OCI-LY7 (cell line): ENCODE results near the gene TUBA1A. TPM values are rescaled to one million over a fixed set of nuclear protein-coding genes. Genes with fewer than 3 reads are reported as not detected.
A peak's percentile ranks its signal among the peaks of the same experiment; 100 is the strongest.
"Not testable (repeated sequence)": the region's sequence is repeated elsewhere in the genome, so short reads cannot be mapped to it uniquely, and the experiment has no call there.

Source experiments
- BruUV-seq: library from RNA; stranded (reverse); fragments of 400-500 nt; replicated peaks from 2 replicates; lab custom pipeline; 2021; lab: Mats Ljungman, UMichigan
- CTCF ChIA-PET: fragments of 300-600 bp; sonication (Branson Sonifier 250); formaldehyde crosslinking; loops from one replicate; lab custom pipeline; 2022; ENCODE audit warnings: antibody characterized with exemption; ENCODE audit not compliant: unreplicated experiment; lab: Charles Lee
- POLR2A ChIA-PET: fragments of 300-600 bp; sonication (Branson Sonifier 250); formaldehyde crosslinking; loops from one replicate; lab custom pipeline; 2022; ENCODE audit warnings: antibody characterized with exemption; lab: Charles Lee
- DNase-seq: peaks from one replicate; pipeline ENCODE4 v3.0.0-alpha.2; 2015; ENCODE audit warnings: low spot score
- H2AFZ ChIP-seq: fragments of 200-600 bp; sonication (generic), shearing (Covaris generic); 2 replicates; pipeline ENCODE4 v1.6.1; 2014; ENCODE audit warnings: mild to moderate bottlenecking, antibody characterized with exemption, low read length, moderate library complexity
- H3K27ac ChIP-seq: fragments of 200-600 bp; sonication (generic); 2 replicates; pipeline ENCODE4 v1.5.1; 2014; ENCODE audit warnings: mixed run types, low read depth, mild to moderate bottlenecking, moderate library complexity, low read length, inconsistent platforms; ENCODE audit not compliant: poor library complexity, severe bottlenecking
- H3K36me3 ChIP-seq: fragments of 200-600 bp; sonication (generic); 2 replicates; pipeline ENCODE4 v1.6.1; 2014; ENCODE audit warnings: mild to moderate bottlenecking, antibody characterized with exemption, low read length, moderate library complexity, mixed read lengths; ENCODE audit not compliant: insufficient read depth
- H3K4me1 ChIP-seq: fragments of 200-600 bp; sonication (generic); 2 replicates; pipeline ENCODE4 v1.5.1; 2014; ENCODE audit warnings: mild to moderate bottlenecking, low read length; ENCODE audit not compliant: insufficient read depth, poor library complexity, severe bottlenecking
- H3K4me2 ChIP-seq: fragments of 200-600 bp; sonication (generic); 2 replicates; pipeline ENCODE4 v1.6.1; 2014; ENCODE audit warnings: mild to moderate bottlenecking, low read length
- H3K4me3 ChIP-seq: fragments of 200-600 bp; sonication (generic); 2 replicates; pipeline ENCODE4 v1.5.1; 2014; ENCODE audit warnings: mild to moderate bottlenecking, low read depth, low read length; ENCODE audit not compliant: poor library complexity, severe bottlenecking
- H3K79me2 ChIP-seq: fragments of 200-600 bp; sonication (generic); 2 replicates; pipeline ENCODE4 v1.6.1; 2016; ENCODE audit warnings: low read depth, mild to moderate bottlenecking, low read length, moderate library complexity, mixed read lengths; ENCODE audit not compliant: insufficient read depth
- H3K9me2 ChIP-seq: fragments of 200-600 bp; sonication (generic); 2 replicates; pipeline ENCODE4 v1.6.1; 2016; ENCODE audit warnings: mild to moderate bottlenecking, low read length, mixed read lengths; ENCODE audit not compliant: insufficient read depth
- H3K9me3 ChIP-seq: fragments of 200-600 bp; sonication (generic); 2 replicates; pipeline ENCODE4 v1.6.1; 2014; ENCODE audit warnings: mild to moderate bottlenecking, mixed run types, low read length, mixed read lengths
- H4K20me1 ChIP-seq: fragments of 200-600 bp; sonication (generic); 2 replicates; pipeline ENCODE4 v1.6.1; 2014; ENCODE audit warnings: mild to moderate bottlenecking, antibody characterized with exemption, low read length, moderate library complexity, mixed read lengths; ENCODE audit not compliant: insufficient read depth
- EZH2phosphoT487 ChIP-seq: fragments of 200-600 bp; sonication (generic); IDR thresholded peaks from 2 replicates; pipeline ENCODE4 v1.6.1; 2018; ENCODE audit warnings: low read depth, borderline replicate concordance, mild to moderate bottlenecking, mixed run types, antibody characterized with exemption, low read length, moderate library complexity, mixed read lengths
- intact Hi-C: fragments of 100-400 bp; cut with micrococcal nuclease; formaldehyde crosslinking; loops from one replicate; pipeline ENCODE4 v1.10.0; 2022; ENCODE audit not compliant: unreplicated experiment
- total RNA-seq, 2 experiments: library from RNA; depleted of rRNA in 1 of 2; stranded (reverse); fragments of >200 nt in 1 of 2; shearing (Covaris generic) in 1 of 2; gene quantifications; 2 replicates each; pipeline ENCODE4 v1.2.3, GENCODE V29; 2014 to 2022
- TF ChIP-seq, protein P1 (sequence below): fragments of 200-600 bp; sonication (generic); conservative IDR thresholded peaks from 2 replicates; pipeline ENCODE4 v1.5.1; 2014; ENCODE audit warnings: mild to moderate bottlenecking, antibody characterized with exemption, low read length, moderate library complexity, mixed read lengths

The TUBA1A gene
- total RNA-seq, 2 experiments from 2014 or later, result 136 to 214 TPM

DNA sequence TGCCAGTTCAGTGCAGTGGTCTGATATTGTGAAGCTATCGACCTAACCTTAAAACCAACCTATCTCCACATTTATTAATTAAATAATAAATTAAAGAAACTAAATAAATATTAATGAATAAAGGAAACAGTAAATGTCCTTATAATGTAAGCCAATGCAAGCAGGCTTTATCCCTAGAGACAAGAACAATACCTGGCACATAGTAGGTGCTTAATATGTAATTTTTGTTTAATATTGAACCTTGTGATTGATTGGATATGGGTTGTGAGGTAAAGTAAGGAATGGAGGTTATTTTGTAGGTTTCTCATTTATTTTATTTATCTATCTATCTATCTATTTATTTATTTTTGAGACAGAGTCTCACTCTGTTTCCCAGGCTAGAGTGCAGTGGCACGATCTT lies 49.9 kb downstream of the TUBA1A start:
- CTCF ChIA-PET, result no interaction called here
- no TSS peak for BruUV-seq
- no peak overlapping the region for H2AFZ ChIP-seq

DNA sequence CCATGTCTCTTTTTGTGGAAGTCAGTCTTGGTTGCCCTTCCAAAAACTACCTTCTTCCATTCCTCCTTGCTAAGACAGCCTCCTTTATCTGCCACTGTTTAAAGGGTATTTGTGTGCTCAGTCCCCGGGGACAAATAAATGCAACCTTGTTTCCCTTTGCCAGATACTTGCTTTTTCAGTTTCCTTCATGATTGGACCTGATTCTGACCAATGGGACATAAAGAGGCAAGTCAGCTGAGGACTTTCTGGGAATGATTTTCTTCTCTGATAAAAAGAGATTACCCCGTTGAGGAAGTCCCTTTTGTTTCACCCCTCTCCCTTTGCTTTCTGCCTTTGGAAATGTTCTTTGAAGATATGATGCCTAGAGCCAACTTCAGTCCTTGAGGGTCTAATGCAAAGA lies 50.3 kb downstream of the TUBA1A start:
- no peak overlapping the region for H3K27ac ChIP-seq
- BruUV-seq, result TSS peak; percentile 44
- TF ChIP-seq, protein P1, sequence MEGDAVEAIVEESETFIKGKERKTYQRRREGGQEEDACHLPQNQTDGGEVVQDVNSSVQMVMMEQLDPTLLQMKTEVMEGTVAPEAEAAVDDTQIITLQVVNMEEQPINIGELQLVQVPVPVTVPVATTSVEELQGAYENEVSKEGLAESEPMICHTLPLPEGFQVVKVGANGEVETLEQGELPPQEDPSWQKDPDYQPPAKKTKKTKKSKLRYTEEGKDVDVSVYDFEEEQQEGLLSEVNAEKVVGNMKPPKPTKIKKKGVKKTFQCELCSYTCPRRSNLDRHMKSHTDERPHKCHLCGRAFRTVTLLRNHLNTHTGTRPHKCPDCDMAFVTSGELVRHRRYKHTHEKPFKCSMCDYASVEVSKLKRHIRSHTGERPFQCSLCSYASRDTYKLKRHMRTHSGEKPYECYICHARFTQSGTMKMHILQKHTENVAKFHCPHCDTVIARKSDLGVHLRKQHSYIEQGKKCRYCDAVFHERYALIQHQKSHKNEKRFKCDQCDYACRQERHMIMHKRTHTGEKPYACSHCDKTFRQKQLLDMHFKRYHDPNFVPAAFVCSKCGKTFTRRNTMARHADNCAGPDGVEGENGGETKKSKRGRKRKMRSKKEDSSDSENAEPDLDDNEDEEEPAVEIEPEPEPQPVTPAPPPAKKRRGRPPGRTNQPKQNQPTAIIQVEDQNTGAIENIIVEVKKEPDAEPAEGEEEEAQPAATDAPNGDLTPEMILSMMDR, result no peak
- no peak for TF ChIP-seq EZH2phosphoT487

More for the DNA sequence above, 49.9 kb downstream of the TUBA1A start:
- intact Hi-C loops, result no loop called here
- H4K20me1 ChIP-seq, result no peaks in the 10 kb centered on the region
- H3K79me2 ChIP-seq, result peaks cover 10% of the 10 kb centered on the region
- peaks cover 8% of the 10 kb centered on the region for H3K36me3 ChIP-seq
- no peak for TF ChIP-seq EZH2phosphoT487
- TF ChIP-seq, protein P1, result no peak
- H3K4me3 ChIP-seq, result no peak overlapping the region
- POLR2A ChIA-PET, result interaction anchor here (0.5 to 1.1 kb wide), 2 partner anchors 11 to 40 kb away, joined by 5 to 6 read pairs; no protein-coding TSS in a partner anchor
- H3K27ac ChIP-seq, result no peak overlapping the region
- no peak overlapping the region for H3K4me2 ChIP-seq
- H3K9me2 ChIP-seq, result no peaks in the 10 kb centered on the region
- no peaks in the 10 kb centered on the region for H3K9me3 ChIP-seq
- no peak for DNase-seq
- H3K4me1 ChIP-seq, result peaks cover under 1% of the 10 kb centered on the region

DNA sequence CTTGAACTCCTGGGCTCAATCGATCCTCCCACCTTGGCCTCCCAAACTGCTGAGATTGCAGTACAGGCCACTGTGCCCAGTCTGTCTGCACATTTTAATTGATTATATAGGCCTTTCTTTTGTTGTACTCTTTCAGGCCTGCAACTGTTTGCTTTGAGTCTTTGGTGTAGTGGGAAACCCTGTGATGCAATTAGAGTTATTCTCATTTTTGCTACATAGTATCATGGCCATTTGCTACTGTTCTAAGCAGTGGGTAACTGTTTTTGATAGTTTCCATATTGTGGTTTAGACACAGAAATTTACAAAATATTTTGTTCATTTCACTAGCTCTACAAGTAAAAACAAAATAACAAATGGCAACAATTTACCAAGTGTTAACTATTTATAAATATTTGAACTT lies 51.4 kb downstream of the TUBA1A start:
- Histone ChIP-seq H2AFZ (no peak overlapping the region), H3K27ac (no peak overlapping the region), H3K79me2 (peaks cover 25% of the 10 kb centered on the region), H3K9me3 (no peaks in the 10 kb centered on the region), H3K9me2 (no peaks in the 10 kb centered on the region), H3K4me3 (no peak overlapping the region), H4K20me1 (no peaks in the 10 kb centered on the region), H3K4me2 (no peak overlapping the region), H3K4me1 (peaks cover 8% of the 10 kb centered on the region), H3K36me3 (peaks cover 8% of the 10 kb centered on the region)
- intact Hi-C loops, result no loop called here
- BruUV-seq, result no TSS peak
- ChIA-PET POLR2A (interaction anchor here (0.6 to 0.7 kb wide), 2 partner anchors 352 to 1724 kb away, joined by 3 read pairs; no protein-coding TSS in a partner anchor), CTCF (no interaction called here)
- no peak for TF ChIP-seq EZH2phosphoT487
- TF ChIP-seq, protein P1, result no peak
- no peak for DNase-seq

More for the DNA sequence above, 50.3 kb downstream of the TUBA1A start:
- peaks cover 14% of the 10 kb centered on the region for H3K79me2 ChIP-seq
- ChIA-PET POLR2A (interaction anchor here (0.5 to 1.1 kb wide), 4 partner anchors 12 to 228 kb away, joined by 4 to 6 read pairs (median 5); no protein-coding TSS in a partner anchor), CTCF (no interaction called here)
- H3K36me3 ChIP-seq, result peaks cover 8% of the 10 kb centered on the region
- no peaks in the 10 kb centered on the region for H4K20me1 ChIP-seq
- intact Hi-C loops, result no loop called here
- no peak for DNase-seq
- no peak overlapping the region for H3K4me2 ChIP-seq
- no peak overlapping the region for H3K4me3 ChIP-seq
- H2AFZ ChIP-seq, result no peak overlapping the region
- H3K4me1 ChIP-seq, result peaks cover 4% of the 10 kb centered on the region
- H3K9me3 ChIP-seq, result no peaks in the 10 kb centered on the region
- H3K9me2 ChIP-seq, result no peaks in the 10 kb centered on the region

DNA sequence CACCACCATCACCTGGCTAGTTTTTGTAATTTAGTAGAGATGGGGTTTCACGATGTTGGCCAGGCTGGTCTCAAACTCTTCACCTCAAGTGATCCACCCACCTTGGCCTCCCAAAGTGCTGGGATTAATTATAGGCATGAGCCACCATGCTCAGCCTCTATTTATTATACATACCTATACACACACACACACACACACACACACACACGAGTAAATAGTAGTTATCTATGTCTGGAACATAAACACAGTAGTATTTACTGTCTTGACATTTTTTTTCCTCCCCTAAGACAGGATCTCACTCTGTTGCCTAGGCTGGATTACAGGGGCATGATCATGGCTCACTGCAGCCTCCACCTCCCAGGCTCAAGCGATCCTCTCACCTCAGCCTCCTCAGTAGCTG lies 51.9 kb downstream of the TUBA1A start:
- H3K4me2 ChIP-seq, DNase-seq, H3K4me3 ChIP-seq, H3K36me3 ChIP-seq, H3K4me1 ChIP-seq, intact Hi-C loops, H3K27ac ChIP-seq, CTCF ChIA-PET, H3K9me3 ChIP-seq, BruUV-seq, H2AFZ ChIP-seq, H4K20me1 ChIP-seq, H3K9me2 ChIP-seq: not testable (repeated sequence)
- POLR2A ChIA-PET, result interaction anchor here (0.6 to 0.7 kb wide), 2 partner anchors 1158 to 1724 kb away, joined by 3 to 5 read pairs; no protein-coding TSS in a partner anchor
- H3K79me2 ChIP-seq, result peaks cover 30% of the 10 kb centered on the region
